ENCODE measurements around the gene TNFSF4.

TNFSF4 gene

DNA sequence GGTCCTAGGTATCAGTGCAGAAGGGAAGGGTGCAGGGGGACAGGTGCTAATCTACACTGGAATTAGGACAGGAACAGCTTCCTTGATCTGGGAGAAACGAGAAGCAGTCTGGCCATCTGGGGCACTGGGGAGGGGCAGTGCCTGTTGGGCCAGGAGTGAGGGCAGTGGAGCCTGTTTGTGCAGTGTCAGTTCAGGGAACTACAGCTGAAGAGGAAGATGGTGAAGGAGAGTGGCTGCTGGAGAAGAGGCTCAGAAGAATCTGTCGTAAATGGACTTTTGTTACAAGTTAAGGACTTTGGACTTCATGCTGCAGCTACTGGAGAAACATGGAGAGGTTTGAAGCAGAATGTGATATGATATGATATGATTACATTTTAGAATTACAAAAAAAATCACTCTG, 3.2 kb upstream of the TNFSF4 start:
- DNase-seq = no peak

DNA sequence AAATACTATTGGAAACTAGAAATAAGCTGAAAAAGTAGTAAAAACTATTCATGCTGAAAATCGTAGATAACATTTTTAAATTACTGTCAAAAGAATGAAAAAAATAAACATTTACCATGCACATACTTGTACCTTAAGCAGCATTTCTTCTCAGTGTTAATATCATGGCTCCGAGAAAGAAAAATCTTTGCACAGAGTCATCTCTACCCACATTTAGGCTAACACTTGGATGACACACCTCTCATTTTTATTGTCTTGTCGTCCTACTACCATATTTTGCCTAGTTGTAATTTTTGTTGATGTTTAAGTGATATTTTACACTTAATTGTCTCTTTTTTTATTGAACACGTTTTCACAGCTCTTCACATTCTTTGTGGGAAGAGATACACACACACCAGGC, 1.7 kb upstream of the TNFSF4 start:
- DNase-seq = no peak

DNA sequence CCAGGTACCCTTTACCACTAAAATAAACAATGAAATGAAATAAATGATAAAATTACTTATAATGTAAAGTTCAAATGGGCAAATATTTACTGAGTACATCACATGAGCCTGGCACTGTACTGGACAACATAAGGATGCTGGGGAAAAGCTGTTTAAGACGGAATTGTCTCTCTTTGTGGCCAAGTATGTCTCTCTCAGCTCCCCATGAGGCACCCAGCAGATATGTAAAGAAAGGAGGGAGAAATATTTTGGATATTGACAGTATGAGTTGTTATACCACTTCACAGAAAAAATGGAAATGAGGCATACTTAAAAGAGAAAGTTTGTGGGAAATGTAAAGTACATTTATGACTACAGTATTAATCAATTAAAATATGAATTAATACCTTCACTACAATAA, 1.0 kb upstream of the TNFSF4 start:
- no peak for DNase-seq

DNA sequence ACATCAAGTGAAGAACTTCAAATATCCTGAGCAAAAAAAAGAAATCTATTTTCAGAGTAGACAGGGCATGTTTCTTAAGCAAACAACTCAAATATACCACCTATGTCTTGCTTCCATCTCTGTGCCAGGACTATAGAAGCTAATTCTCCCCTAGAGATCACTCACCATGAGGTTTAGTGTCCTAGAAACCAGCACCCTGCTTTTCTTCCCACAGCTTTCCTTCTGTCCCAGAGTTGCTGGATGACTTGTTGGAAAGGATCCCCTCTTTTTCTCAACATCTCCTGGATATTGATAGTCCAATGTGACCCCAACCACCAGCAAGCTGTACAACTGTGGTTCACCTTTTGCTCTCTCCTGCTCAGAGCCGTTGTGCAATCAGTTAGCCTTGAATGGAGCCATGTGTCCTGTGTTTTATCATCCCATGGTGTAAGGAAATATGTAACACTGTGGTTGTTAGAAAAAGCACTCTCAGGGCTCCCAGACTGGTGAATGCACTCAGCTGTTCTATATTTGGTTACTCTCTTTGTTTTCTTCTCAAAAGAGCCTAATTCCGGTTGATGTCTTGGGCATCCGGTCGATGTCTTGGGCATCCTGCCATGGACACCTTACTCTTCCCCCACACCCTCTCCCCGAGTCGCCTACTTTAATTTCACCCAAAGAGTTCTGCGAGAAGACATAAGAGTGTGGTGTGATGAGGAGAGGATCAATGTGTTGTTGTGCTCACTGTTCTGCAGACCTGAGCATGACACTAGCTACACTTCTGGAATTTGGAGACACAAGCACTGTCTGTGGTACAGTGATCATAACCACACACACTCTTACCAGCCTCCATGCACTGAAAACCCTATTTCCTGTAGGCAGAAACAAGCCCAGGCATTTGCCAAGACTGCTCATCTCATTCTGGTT, 1.7 kb downstream of the TNFSF4 start:
- DNase-seq = no peak

DNA sequence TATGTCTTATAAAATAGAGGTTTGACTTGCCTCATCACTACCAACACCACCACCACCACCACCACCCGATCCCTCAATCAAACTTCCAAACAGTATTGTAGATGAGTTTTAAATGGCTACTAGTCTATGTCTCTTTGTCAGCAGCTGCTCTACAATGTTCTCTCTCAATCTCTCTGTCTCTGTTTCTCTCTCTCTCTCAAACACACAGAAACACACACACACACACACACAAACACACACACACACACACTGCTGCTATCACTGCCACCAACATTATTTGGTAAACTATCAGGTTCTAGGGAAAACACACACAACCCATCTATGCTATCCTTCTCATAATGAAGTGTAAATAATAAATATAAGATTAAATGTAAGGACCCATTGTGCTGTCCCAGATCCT, 2.4 kb downstream of the TNFSF4 start:
- DNase-seq = no peak

DNA sequence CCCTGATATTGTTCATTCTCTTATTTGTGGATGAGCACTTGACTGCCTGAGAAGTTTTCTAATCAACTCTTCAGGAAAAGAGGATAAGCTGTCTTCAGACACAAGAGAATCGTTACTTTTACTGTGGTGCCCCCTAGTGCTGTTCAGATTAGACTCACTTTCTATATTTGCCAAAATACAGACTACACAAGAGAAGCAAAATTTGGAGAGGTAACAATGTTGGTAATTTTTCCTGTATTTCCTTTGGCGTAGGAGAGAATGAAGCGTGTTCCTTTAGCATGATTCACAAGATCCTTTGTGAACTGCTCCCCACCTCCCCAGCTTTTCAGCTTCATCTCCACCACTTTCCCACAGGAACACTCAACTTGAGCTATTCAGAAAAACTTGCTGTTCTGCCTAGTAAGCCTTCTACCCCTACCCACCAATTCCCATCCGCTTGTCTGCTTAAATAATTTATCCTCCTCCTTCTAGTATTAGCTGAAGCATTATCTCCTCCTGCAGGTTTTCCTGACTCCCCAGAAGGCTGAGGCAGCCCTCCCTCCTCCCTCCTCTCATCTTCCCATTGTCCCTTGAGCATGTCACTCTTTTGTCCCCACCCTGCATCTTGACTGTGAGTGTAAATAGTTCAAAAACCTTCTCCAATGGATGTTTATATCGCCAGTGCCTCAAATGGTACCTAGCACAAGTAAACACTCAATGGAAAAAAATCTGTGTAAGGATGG, 4.5 kb downstream of the TNFSF4 start:
- no peak for DNase-seq

DNA sequence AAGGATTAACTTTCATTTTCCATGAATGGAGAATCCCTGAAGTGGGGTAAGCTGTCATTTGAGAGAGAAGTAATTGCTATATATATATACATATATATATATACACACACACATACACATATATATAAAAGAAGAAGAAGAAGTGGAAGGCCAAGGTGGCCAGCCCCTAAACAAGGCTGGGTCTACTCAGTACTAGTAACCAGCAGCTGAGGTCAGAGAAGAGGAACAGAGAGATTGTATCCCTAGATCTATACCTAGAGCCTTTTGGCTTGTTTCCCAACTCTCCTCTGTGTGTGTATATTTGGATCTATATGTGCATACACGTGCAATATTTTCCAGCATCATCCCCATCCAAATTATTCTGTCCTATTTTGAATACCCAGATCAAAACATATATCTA, 5.2 kb downstream of the TNFSF4 start:
- DNase-seq = no peak

DNA sequence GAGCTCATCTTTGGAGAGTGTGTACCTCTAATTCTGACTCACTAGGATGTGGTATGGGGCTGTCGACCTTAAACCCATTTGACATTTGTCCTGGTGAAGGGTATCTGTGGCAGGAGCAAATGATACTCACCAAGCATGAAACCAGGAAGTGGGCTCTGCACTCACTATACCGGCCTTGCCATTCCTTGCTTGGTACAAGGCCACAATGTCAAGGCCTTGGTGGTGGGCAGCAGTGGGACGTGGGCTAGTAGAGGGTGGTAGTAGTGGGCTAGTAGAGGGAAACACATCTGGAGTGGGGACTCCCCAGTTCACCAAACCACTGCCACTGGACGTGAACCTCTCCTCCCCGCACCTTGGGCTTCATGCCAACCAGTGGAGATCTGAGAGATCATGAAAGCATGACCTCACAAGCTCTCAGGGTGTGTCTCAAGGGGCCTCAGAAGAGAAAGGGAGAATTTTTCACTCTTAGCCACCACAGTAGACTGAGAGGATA, 11.5 kb downstream of the TNFSF4 start:
- DNase-seq = no peak

DNA sequence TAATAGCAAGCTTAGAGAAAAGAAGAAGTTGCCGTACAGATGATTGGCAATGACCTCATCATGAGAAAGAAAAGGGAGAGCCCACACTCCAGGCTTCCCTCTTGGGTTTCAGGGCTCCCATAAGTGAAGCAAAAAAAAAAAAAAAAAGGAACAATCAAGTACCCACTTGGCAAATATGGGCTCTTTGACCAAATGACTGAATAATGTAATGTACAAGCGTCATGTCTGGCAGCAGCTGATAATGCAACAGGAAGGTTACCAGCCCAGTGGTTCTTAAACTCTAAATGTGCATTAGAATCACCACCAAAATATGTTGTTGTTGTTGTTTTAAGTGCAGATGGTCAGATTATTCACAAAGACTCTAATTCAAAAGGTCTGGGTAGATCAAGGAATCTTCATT, 13.5 kb downstream of the TNFSF4 start:
- no peak for DNase-seq

DNA sequence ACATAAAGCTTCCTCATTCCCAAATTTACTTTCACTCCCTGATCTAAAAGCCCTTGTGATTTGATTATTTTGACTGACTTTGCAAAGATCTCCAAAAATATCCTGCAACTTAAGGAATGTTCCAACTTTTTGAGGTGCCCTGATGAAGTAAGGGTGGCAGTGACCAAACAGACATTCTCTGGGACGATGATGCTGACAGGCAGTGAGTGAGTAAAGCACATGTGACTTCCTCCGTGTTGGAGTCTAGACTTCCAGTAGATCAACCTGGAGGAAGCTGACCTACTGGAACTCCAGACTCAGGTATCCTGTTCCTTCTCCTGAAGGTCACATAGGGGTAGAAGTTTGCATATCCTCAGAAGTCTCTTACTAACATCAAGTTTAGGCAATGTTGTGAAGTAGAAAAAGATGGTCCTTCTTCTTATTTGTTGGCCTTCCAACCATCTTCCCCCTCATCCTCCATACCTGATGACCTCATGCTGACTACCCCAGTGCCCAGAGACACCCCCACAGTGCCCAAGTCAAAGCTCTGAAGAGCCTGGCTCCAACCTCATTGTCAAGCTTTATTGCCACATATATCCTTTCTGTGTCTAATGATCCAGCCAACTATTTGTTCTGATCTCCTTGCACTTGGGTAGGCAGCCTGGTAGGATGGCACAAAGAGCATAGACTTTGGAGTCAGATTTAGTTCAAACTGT, 16.0 kb downstream of the TNFSF4 start:
- no peak for DNase-seq

DNA sequence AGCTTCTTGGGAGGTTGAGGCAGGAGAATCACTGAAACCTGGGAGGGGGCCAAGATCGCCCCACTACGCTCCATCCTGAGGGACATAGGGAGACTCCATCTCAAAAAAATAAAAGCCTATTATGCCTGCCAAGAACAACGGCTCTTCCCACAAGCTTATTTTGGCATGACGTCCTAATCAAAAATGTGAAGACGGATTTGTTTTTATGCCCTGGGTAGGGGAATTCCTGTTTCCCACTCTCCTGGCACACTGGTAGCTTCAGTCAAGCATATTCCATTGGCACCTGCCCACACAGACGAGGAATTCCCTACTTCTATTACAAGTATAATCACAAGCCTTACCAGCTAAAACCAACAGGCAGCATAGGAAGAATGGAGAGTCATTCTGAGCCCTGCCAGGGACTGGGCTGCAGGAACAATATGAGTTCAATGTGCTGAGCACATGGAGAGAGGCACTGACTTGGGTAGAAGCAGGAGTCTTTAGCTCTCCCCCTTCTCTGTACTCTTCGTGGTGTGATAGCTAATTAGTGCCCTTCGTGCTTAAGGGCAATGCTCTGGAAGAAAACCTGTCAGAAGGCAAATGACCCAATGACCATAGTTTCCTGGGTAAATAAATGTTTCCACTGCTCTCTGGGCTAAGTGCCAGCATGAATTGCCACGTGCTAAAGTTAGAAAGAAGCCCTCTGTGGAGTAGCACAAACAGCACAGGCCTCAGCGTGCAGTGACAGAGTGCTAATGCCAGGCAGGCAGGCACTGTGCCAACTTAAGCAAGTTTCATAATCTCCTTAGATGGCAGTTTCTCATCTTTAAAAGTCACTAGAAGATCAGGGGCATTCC, 16.8 kb downstream of the TNFSF4 start:
- no peak for DNase-seq

DNA sequence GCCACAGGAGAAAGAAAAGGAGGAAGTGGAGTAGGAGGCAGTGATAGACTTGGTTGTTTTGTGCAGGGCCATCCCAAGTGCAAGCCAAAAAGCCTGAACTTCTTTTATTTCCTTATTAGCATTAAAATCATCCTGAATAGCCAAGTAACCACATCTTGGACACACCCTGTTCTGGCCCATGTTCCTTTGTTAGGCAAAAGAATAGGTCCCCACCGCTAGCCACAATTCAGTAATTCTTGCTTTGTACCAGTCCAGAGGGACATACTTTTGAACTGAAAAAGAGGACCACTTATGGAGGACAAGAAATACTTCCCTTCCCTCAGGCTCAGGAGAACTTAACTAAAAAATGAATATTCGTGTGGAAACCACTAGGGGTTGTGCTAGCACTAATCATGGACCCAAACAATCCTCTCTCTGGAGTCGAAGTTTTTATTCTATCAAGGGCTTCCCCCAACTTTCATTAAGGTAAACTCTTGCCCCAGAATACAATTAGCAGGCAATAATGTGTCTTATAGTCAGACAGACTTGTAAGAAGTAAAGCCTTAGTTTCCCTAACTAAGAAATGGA, 19.4 kb downstream of the TNFSF4 start:
- no peak for DNase-seq

DNA sequence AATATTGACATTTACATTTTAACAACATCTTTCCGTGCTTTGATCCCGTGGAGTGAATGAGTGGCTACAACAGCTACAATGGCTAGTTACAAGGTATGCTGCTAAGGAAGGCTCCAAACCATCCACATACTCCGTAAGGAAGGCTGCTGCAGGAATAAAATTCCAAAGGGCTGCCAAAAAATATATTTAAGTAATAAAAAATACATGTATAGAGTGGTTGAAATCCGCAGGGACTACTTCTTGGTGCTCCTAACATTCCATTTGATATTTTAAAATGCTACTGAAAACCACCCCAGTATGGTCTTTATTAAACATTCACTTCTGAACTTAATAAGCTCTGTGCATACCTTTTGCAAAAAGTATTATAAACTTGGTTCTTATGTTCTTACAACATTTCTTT, 25.3 kb downstream of the TNFSF4 start:
- DNase-seq = no peak

DNA sequence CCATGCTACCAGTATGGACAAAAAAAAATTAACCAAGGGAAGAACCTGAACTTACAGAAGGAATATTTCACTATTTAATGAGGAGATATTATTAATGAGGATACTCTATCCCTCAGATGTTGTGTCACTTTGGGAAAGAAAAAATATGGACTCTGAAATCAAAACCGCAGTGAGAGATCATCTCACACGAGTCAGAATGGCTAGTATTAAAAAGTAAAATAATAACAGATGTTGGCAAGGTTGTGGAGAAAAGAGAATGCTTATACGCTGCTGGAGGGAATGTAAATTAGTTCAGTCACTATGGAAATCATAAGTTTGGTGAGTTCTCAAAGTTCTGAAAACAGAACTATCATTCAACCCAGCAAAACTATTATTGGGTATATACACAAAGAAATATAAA, 30.9 kb downstream of the TNFSF4 start:
- DNase-seq = no peak

DNA sequence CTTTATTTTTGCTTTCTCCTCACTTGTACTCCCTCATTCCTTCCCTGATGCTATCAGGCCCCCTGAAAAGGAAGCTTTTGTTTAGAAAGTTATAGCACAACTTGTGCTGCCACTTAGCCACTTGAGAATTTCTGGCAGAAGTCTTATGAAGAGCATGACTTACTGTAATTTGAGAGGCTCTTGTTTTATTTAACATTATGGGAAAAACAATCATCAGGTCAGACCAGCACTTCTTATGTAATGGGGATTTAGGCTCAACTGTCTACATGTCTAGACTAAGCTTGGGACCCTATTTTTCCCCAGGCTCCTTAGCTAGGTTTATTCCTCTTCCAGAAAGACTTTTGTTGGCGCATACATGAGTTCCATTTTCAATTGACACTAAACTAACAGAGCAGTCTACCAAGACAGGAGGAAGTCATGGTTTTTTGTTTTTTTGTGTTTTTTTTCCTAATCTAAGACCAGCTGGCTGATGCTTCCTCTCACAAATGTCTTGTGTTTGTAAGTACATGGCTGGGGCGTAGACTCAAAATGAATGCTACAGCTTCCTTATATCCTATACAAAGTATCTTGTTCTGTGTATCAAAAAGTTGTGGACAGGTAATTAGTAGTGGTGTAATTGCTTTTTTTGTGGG, 31.5 kb downstream of the TNFSF4 start:
- DNase-seq = no peak

DNA sequence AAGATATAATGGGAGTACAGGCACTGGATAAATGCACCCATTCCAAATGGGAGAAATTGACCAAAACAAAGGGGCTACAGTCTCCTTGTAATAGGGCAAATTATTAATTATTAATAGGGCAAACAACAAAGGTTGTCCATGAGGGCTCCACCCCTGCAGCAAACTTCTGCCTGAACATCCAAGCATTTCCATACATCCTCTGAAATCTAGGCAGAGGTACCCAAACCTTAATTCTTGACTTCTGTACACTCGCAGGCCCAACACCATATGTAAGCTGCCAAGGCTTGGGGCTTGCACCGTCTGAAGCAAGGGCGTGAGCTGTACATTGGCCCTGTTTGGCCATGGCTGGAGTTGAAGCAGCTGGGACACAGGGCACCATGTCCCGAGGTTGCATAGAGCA, 33.7 kb downstream of the TNFSF4 start:
- no peak for DNase-seq

DNA sequence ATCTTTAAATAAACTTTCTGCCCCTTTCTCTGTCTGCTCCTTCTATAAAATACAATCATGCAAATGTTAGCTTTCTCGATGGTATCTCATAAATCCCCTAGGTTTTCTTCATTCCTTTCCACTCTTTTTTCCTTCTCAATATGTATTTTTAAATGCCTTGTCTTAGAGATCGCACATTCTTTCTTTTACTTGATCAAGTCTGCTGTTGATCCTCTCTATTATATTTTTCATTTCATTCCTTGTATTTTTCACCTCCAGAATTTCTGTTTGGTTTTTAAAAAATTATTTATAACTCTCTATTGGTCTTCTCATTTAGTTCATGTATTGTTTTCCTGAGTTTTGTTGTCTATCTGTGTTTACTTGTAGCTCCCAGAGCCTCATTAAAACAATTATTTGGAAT, 36.0 kb downstream of the TNFSF4 start:
- DNase-seq = no peak

DNA sequence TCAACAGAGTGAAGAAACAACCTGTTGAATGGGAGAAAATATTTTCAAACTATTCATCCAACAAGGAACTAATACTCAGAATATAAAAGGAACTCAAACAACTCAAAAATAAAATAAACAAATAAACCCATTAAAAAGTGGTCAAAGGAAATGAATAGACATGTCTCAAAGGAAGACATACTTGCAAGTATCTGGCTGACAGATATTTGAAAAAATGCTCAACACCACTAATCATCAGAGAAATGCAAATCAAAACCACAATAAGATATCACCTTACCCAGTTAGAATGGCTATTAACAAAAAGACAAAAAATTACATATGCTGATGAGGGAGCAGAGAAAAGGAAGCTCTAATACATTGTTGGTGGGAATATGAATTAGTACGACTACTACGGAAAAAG, 38.2 kb downstream of the TNFSF4 start:
- no peak for DNase-seq

DNA sequence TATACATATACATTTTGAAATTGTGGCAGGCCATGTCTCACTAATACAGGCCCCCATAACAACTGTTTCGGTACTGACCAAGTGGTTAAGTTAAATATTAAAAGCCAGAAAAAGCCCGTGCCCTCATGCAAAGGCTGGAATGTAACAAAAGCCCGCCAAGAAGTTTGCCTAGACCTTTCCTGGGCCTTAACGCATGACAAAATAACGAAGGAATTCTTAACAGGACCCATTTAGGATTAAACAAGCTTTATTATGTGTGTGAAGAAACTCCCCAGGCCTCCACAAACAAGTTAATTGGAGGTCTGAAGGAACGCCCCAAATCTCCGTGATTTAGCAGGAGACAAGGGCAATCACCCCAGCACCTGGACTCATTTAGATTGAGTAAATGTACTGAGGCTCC, 42.4 kb downstream of the TNFSF4 start:
- DNase-seq = no peak

DNA sequence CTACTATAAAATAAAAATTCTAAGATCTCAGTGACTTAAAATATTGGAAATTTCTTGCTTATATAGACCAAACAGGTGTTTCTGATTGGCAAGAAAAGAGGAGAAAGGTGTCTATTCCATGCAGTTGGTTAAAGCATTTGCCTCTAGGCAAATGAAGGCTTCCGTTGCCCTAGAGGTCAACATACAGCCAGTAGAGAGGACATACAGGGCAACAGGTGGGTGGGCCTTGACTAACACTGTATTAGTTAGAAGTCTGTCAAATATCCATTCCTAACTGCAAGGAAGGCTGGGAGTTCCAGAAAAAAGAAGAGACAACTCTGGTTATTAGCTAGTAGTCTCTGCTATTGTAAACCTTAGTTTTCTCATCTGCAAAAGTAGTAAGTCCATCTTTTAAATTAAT, 43.0 kb downstream of the TNFSF4 start:
- DNase-seq = no peak

DNA sequence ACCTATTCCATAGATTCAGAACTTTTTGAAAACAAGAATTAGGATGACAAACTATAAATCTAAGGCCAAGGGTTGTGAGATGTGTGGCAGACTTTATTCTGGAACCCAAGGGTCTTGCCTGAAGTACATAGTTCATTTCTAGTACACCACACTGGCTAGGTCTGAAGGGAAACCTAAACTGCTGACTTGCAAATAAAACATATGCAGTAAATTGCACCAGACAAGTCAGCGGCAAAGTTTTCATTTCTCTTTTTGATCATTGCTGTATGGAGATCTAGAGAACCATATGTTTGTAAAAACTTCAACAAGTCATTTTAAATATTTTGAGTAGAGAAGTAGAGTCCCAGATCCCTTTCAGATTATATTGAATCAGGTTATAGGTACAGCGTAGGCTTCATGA, 43.9 kb downstream of the TNFSF4 start:
- no peak for DNase-seq

DNA sequence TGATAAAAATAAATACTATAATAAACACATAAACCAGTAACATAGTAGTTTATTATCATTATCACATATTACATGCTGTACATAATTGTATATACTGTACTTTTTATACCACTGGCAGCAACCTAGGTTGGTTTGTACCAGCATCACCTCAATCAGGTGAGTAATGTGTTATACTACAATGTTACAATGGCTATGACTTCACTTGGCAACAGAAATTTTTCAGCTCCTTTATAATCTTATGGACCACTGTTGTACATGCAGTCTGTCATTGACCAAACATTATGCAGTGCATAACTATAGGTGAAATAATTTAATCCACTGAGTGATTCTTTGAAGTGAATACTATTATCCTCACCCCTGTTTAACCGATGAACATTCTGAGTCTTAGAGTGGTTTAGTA, 44.5 kb downstream of the TNFSF4 start:
- no peak for DNase-seq

Measured in activated gamma-delta T cell (primary cell).